ENCODE measurements around the gene GNL1.
"Not testable (repeated sequence)": the region's sequence is repeated elsewhere in the genome, so short reads cannot be mapped to it uniquely, and the experiment has no call there.

GNL1 gene

DNA sequence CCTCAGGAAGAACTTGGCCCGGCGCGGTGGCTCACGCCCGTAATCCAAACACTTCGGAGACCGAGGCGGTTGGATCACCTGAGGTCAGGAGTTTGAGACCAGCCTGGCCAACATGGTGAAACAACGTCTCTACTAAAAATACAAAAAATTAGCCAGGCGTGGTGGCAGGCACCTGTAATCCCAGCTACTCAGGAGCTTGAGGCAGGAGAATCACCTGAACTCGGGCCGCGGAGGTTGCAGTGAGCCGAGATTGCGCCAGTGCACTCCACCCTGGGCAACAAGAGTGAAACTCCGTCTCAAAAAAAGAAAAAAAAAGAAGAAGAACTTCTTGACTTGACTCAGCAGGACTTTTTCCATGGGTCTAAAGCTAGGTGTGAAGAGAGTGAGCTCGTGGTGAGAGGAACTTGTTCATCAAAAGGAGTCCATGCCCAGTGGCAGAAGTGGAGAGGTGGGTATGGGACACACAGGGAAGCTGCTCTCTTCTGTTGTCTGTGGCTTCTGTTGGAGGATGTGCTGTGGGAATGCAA, 26.9 kb downstream of the GNL1 start:
- peak; percentile 37 for DNase-seq (ENCODE audit: low spot score)

DNA sequence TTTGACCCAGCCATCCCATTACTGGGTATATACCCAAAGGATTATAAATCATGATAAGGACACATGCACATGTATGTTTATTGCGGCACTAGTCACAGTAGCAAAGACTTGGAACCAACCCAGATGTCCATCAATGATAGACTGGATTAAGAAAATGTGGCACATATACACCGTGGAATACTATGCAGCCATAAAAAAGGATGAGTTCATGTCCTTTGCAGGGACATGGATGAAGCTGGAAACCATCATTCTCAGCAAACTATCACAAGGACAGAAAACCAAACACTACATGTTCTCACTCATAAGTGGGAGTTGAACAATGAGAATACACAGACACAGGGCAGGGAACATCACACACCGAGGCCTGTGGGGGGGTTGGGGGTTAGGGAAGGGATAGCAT, 29.8 kb downstream of the GNL1 start:
- DNase-seq (ENCODE audit: low spot score): not testable (repeated sequence)

DNA sequence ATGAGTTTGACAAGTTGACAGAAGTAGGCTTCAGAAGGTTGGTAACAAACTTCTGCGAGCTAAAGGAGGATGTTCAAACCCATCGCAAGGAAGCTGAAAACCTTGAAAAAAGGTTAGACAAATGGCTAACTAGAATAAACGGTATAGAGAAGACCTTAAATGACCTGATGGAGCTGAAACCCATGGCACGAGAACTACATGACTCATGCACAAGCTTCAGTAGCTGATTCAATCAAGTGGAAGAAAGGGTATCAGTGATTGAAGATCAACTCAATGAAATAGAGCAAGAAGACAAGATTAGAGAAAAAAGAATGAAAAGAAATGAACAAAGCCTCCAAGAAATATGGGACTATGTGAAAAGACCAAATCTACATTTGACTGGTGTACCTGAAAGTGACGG, 34.3 kb downstream of the GNL1 start:
- DNase-seq (ENCODE audit: low spot score): not testable (repeated sequence)

DNA sequence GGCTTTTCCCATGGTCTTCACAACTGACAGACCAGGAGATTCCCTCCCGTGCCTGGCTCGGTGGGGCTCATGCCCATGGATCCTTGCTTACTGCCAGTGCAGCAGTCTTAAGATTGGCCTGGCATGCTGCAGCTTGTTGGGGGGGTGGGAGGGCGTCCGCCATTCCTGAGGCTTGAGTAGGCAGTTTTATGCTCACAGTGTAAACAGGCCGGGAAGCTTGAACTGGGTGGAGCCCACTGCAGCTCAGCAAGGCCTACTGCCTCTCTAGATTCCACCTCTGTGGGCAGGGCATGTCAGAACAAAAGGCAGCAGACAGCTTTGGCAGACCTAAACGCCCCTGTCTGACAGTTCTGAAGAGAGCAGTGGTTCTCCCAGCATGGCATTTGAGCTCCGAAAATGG, 35.2 kb downstream of the GNL1 start:
- not testable (repeated sequence) for DNase-seq (ENCODE audit: low spot score)

DNA sequence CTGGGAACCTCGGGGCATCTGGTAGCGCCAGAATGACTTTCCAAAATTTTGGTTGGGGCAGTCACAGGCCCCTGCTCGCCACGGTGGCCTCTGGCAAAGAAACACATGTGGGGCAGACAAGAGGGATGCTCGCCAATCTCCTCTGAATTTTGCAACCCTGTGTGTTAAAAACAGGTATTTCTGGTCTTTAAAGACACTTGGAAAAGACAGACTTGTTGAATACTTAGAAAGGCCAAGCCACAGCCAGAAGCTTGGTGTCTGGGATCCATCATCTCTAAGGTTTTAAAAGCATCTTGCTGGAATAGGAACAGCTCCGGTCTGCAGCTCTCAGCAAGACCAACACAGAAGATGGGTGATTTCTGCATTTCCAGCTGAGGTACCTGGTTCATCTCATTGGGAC, 35.8 kb downstream of the GNL1 start:
- no peak for DNase-seq (ENCODE audit: low spot score)

DNA sequence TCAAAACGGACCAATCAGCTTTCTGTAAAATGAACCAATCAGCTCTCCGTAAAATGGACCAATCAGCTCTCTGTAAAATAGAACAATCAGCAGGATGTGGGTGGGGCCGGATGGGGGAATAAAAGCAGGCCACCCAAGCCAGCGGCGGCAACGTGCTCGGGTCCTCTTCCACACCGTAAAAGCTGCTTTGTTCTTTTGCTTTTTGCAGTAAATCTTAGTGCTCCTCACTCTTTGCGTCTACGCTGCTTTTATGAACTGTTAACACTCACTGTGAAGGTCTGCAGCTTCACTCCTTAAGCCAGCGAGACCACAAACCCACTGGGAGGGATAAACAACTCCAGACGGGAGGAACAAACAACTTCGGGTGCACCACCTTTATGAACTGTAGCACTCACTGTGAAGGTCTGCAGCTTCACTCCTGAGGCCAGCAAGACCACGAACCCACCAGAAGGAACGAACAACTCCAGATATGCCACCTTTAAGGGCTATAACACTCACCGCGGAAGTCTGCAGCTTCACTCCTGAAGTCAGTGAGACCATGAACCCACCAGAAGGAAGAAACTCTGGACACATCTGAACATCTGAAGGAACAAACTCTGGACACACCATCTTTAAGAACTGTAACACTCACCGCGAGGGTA, 37.7 kb downstream of the GNL1 start:
- DNase-seq (ENCODE audit: low spot score): not testable (repeated sequence)

DNA sequence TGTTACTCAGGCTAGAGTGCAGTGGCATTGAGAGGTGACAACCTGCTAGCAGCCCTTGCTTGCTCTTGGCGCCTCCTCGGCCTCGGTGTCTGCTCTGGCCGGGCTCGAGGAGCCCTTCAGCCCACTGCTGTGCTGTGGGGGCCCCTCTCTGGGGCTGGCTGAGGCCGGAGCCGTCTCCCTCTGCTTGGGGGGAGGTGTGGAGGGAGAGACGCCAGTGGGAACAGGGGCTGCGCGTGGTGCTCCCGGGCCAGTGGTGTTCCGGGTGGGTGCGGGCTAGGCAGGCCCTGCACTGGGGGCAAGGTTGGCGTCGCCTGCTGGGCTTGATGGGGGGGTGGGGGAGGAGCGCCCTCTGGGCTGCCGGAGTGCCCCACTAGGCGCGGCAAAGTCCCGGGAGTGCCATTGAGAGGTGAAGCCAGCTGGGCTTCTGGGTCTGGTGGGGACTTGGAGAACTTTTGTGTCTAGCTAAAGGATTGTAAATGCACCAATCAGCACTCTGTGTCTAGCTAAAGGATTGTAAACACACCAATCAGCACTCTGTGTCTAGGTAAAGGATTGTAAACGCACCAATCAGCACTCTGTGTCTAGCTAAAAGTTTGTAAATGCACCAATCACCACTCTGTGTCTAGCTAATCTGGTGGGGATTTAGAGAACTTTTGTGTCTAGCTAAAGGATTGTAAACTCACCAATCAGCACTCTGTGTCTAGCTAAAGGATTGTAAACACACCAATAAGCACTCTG, 38.4 kb downstream of the GNL1 start:
- not testable (repeated sequence) for DNase-seq (ENCODE audit: low spot score)

DNA sequence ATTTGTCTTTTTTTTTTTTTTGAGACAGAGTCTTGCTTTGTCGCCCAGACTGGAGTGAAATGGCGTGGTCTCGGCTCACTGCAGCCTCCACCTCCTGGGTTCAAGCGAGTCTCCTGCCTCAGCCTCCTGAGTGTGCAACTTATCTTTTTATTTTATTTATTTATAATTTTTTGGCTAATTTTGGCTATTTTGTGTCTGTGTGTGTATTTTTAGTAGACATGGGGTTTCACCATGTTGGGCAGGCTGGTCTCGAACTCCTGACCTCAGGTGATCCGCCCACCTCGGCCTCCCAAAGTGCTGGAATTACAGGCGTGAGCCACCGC, 39.6 kb downstream of the GNL1 start:
- DNase-seq (ENCODE audit: low spot score): not testable (repeated sequence)

DNA sequence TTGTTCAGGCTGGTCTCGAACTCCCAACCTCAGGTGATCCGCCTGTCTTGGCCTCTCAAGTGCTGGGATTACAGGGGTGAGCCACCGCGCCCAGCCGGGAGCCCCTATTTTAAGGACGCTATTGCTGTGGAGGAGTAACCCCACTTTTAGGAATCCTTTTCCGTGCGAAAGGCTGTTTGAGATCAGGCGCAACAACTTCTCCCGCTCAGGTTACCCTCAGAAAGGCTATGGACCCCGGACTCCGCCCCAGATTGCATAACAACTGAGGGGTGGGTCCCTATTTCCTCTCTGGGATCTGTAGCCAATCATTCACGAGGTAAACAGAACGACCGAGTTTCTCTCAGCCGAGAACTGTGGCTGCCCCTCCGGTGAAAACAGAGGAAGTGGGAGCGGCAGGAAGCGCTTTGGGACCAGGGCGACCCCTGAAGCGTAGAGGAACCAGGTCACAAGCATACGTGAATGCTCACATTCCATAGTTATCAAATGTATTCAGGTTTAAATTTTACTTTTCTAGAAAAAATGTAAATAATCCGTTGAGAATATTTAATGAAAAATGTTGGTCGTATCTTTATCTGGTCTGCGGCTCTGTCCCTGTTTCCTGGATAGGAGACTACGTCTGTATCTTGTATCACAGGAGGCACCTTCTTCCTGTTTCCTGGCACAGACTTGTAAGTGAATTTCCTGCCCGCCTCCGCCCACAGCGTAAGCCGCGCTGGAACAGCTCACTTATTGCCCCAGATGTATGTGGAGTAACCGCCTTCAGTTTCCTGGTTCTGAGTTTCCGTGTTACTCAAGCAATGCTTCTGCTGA, 40.1 kb downstream of the GNL1 start:
- DNase-seq (ENCODE audit: low spot score): peak; percentile 80

DNA sequence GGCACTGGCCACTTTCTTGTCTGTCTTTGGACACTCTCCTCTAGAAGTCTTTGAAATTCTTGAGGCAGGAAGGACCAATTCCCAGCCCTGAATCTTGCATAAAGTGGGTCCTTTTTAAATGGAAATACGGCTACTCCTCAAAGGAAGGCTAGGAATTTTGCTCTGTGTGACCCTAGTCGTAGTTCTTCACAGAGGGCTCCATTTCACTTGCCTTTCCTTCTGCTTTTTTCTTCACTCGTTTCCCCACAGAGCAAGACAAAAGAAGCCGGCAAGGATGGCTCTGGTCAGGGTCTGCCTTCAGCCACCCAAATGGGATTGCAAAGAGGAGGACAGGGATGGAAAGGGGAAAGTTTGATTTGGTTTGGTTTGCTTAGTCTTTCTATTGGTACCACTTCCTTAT, 41.2 kb downstream of the GNL1 start:
- no peak for DNase-seq (ENCODE audit: low spot score)

DNA sequence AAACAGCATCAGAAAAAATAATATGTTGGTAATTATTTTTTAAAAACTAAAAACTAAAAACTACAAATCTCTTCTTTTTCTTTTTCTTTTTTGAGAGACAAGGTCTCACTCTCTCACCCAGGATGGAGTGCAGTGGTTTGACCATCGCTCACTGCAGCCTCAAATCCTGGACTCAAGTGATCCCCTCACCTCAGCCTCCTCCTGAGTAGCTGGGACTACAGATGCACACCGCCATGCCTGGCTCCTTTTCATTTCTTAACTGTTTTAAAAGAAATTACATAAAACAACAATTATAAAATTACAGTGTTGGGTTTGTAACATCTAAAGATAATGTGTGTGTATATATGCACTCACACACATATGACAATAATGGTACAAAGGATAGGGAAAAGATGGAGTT, 42.8 kb downstream of the GNL1 start:
- no peak for DNase-seq (ENCODE audit: low spot score)

DNA sequence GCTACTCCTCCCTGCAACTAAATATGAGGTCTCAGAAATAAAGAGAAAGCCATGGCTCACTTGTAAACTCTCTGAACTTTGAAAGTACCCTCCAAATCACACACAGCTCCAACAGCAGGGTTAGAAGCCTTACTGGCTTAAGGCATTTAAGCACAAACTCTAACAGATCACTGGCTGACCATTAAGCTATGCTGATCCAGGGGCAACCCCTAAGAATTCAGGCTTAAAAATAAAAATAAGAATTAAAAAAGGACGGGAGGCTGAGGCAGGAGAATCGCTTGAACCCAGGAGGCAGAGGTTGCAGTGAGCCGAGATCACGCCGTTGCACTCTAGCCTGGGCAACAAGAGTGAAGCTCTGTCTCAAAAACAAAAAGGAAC, 45.1 kb downstream of the GNL1 start:
- no peak for DNase-seq (ENCODE audit: low spot score)

DNA sequence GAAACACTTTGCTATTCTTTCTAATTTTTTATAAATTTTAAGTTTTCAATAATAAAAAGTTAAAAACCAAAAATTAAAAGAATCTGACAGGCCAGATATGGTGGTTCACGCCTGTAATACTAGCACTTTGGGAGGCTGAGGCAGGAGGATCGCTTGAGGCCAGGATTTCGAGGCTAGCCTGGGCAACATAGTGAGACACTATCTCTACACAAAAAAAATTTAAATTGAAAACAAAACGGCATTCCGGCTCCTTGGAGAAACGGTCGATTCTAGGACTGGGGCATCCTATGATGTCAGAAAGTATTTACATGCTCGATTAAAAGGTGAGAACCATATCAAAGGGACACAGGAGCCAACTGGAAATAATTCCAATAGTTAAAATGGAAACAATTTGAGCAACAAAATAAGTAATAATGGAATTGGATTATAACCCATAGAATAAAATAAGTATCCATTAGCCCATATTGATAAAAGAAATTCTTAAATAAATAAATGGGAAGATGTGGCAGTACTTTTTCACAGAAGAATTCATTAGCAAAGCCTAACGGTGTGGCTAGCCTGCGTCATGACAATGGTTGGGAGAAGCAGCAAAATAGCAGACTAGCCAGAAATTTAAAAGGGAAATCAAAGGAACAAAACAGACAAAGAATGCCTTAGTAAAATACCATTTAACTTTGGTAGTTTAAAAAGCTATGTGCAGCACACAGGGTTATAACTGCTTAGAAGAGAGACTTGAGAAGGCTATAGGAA, 45.7 kb downstream of the GNL1 start:
- DNase-seq (ENCODE audit: low spot score): no peak

DNA sequence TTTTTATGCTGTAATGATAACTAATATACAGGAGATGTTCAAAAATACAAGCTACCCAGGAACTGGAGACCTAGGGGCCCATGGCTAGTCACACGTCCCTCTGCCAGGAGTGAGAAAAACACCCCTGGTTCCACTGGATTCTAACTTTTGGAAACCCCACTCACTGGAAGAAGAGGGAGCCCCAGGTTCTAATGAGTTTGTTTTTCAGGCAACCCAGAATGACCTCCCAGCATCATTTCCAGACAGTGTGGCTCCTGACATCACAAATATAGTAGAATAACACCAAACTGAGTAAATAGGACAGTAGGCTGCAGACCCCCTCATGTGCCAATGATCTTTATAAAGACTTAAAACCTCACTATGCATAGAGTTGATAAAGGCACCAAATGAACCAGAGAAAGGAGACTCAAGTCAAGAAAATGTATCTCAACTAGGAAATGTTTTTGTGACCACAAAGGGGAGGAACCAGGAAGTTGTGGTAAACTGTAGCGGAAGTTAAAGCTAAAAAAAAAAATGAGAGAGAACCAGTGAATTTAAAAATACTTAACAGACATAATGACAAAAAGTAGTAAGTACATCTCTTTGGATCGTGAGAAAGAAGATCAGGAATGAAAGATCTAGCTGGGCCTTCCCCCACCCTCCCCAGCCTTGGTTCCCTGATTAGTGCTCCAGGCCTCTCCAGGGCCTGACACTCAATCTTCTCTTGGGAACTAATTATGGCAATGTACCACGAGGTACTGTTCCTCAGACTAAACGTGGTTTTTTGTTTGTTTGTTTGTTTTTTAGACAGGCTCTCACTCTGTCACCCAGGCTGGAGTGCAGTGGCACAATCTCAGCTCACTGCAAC, 47.2 kb downstream of the GNL1 start:
- DNase-seq (ENCODE audit: low spot score): no peak

DNA sequence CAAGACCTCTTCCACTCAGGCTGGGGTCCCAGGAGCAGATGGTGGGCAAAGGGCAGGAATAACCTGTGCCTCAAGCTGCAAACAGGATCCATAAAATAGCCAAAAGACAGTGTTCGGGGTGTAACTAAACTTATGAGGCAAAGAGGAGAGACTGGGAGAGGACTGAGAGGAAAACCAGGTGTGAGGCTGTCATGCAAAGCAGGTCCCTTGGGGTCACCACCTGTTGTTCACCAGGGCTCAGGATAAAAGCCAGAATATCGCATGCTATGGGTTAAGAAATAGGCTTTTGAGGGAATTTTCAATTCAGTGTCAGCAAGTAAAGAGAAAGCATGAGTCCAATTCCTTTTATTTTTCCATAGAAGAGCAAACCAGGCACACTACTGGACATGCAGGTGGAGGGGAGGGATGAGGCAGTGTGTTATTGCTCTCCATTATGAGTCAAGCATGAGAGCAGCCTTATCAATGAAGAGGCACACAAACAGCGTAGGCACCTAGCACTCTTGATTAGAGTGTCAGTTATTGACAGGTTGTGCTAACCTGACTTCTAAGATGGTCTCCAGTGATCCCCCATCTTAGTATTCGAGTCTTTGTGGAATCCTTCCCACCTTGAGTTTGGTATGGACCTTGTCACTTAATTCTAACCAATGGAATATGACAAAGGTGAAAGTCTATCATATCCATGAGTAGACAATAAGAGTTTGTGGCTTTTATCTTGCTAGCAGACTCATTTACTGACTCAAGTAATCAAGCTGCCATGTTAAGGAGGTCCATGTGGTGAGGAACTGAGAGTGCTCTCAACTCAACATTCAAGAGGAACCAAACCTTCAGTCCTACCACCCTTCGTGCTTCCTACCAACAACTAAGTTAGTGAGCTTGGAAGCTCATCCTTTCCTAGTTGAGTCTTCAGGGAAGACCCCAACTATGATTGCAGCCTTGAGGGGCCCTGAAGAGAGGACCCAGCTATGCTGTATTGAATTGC, 48.2 kb downstream of the GNL1 start:
- no peak for DNase-seq (ENCODE audit: low spot score)

DNA sequence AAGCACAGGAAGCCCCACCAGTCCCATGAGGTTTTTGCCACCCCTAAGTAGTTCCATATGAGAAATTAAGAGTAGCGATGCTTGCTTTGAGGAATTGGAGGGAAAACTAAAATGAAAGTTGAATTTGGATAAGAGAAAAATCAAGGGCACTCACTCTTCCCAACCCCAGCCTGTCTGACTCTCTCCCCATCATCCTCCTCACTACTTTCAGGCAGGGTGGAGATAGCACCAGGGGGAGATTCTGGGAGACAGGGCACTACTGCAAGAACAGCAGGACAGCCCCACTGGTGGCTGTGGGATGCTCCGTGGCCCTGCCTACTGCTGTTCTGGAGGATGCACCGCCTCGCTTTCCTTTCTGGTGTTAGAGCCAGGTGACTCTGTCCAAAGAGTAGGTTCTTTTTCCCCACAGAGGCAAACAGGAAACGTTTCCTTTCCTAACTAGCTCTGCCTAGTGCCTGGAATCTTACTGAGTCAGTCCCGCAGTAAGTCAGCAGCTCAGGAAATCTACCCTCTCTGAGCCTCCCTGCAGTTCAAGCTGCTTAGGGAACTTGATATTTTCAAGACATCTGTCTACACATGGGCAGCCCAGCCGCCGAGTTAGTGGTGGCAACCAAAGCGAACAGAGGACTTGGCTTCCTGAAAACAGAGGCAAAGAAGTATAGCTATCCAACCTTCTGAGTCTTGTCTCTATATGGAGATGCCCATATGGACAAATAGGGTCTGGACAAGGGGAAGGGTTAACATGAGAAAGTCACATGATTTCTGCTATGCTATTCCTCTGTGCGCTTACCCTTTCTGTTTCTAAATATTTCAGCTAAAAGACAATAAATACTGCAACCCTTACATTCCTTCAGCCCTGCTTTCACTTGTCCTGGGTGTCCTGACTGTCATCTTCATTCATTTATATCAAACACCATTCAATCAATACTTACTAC, 55.6 kb downstream of the GNL1 start:
- DNase-seq (ENCODE audit: low spot score): no peak

DNA sequence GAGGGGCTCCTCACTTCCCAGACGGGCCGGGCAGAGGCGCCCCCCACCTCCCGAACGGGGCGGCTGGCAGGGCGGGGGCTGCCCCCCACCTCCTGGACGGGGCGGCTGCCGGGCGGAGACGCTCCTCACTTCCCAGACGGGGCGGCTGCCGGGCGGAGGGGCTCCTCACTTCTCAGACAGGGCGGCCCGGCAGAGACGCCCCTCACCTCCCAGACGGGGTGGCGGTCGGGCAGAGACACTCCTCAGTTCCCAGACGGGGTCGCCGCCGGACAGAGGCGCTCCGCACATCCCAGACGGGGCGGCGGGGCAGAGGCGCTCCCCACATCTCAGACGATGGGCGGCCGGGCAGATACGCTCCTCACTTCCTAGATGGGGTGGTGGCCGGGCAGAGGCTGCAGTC, 57.6 kb downstream of the GNL1 start:
- DNase-seq (ENCODE audit: low spot score): not testable (repeated sequence)

DNA sequence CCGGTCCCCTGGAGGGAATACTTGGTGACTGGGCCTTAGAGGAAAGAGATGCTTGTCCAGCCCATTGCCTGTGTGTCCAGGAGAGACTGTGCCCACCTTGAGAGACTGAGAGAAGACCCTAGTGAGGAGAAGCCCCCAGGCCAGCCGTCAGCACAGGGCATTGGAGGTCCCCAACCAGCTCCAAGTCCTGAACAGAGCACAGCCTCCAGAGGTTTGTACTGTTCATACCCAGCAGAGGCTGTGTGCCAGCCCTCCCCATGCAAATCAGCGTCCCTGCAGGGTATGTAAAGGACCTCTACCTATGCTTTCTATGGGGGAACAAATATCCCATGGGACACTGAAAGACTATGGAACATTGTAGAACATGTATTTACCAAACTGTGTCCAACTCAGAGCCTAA, 58.6 kb downstream of the GNL1 start:
- DNase-seq (ENCODE audit: low spot score): no peak

DNA sequence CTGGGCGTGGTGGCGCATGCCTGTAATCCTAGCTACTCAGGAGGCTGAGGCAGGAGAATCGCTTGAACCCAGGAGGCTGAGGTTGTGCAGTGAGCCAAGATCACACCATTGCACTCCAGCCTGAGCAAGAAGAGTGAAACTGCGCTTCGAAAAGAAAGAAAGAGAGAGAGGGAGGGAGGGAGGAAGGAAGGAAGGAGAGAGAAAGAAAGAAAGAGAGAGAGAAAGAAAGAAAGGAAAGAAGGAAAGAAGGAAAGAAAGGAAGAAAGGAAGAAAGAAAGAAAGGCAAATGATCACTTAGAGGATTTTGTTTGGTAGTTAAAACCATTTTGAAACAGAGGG, 59.1 kb downstream of the GNL1 start:
- DNase-seq (ENCODE audit: low spot score): not testable (repeated sequence)
